OCI-LY3 (cell line): ENCODE measurements around the gene SLC25A44.
"Not testable (repeated sequence)": the region's sequence is repeated elsewhere in the genome, so short reads cannot be mapped to it uniquely, and the experiment has no call there.

Source experiments
- H2AFZ ChIP-seq: fragments of 200-600, 300-600 bp; shearing (Covaris generic); 2 replicates; pipeline ENCODE4 v1.6.0; 2014; ENCODE audit warnings: antibody characterized with exemption, low read depth, low read length
- H3K27ac ChIP-seq: fragments of 200-600, 300-600 bp; sonication (generic); 2 replicates; pipeline ENCODE4 v1.5.1; 2014; ENCODE audit warnings: mild to moderate bottlenecking, low read length, moderate library complexity, mixed read lengths
- H3K27me3 ChIP-seq: fragments of 200-600, 300-600 bp; sonication (generic); 2 replicates; pipeline ENCODE4 v1.6.1; 2014; ENCODE audit warnings: low read depth, low read length, mixed read lengths
- H3K36me3 ChIP-seq: fragments of 200-600, 300-600 bp; sonication (generic); replicated peaks from 2 replicates; pipeline ENCODE3; 2014; ENCODE audit warnings: low read depth, low read length, mixed read lengths
- H3K4me1 ChIP-seq: fragments of 300-600, 200-600 bp; sonication (generic); 2 replicates; pipeline ENCODE4 v1.6.1; 2014; ENCODE audit warnings: low read length, mixed read lengths
- H3K4me2 ChIP-seq: fragments of 200-600, 300-600 bp; sonication (generic); 2 replicates; pipeline ENCODE4 v1.6.1; 2014; ENCODE audit warnings: low read length, mixed read lengths
- H3K4me3 ChIP-seq: fragments of 300-600, 200-600 bp; sonication (generic); 2 replicates; pipeline ENCODE4 v1.5.1; 2014; ENCODE audit warnings: antibody characterized with exemption, mild to moderate bottlenecking, low read length, moderate library complexity
- H3K79me2 ChIP-seq: fragments of 300-600, 200-600 bp; shearing (Covaris generic); 2 replicates; pipeline ENCODE4 v1.6.1; 2014; ENCODE audit warnings: mild to moderate bottlenecking, low read length, mixed read lengths
- H3K9ac ChIP-seq: fragments of 300-600, 200-600 bp; shearing (Covaris generic); 2 replicates; pipeline ENCODE4 v1.6.0; 2014; ENCODE audit warnings: mild to moderate bottlenecking, low read length, moderate library complexity
- H3K9me3 ChIP-seq: fragments of 200-600, 300-600 bp; shearing (Covaris generic); 2 replicates; pipeline ENCODE4 v1.6.1; 2014; ENCODE audit warnings: low read length, mixed read lengths; ENCODE audit not compliant: insufficient read depth
- H4K20me1 ChIP-seq: fragments of 200-600, 300-600 bp; sonication (generic); 2 replicates; pipeline ENCODE4 v1.6.1; 2016; ENCODE audit warnings: low read length, mixed read lengths; ENCODE audit not compliant: insufficient read depth
- CTCF ChIP-seq: fragments of 200-600, 300-600 bp; sonication (generic); IDR thresholded peaks from 2 replicates; pipeline ENCODE4 v1.5.1; 2014; ENCODE audit warnings: antibody characterized with exemption, low read length, low read depth
- EZH2phosphoT487 ChIP-seq: fragments of 200-600 bp; shearing (Covaris generic); IDR thresholded peaks from 2 replicates; pipeline ENCODE4 v1.6.1; 2018; ENCODE audit warnings: antibody characterized with exemption, mixed run types, low read depth

Gene SLC25A44

GRCh38 chr1:156190265-156190664, 3.6 kb upstream of the SLC25A44 start:
- H3K4me1 ChIP-seq, result peaks cover 12% of the 10 kb centered on the region
- H3K9me3 ChIP-seq, H3K4me2 ChIP-seq, H4K20me1 ChIP-seq, H3K36me3 ChIP-seq, H3K27me3 ChIP-seq, H3K4me3 ChIP-seq, H3K9ac ChIP-seq, H3K27ac ChIP-seq, H2AFZ ChIP-seq: not testable (repeated sequence)
- H3K79me2 ChIP-seq, result peaks cover 15% of the 10 kb centered on the region

- Histone ChIP-seq H3K9me3 (peaks cover 6% of the 10 kb centered on the region; the same call in 1 of the 2 replicates), H3K79me2 (peaks cover 26% of the 10 kb centered on the region), H3K4me2 (no peak overlapping the region), H3K4me3 (no peak overlapping the region), H3K4me1 (peaks cover 17% of the 10 kb centered on the region), H3K36me3 (peaks cover 4% of the 10 kb centered on the region), H3K27me3 (no peaks in the 10 kb centered on the region), H4K20me1 (no peaks in the 10 kb centered on the region), H2AFZ (no peak overlapping the region), H3K9ac (no peak overlapping the region), H3K27ac (no peak overlapping the region)
- no peak for TF ChIP-seq CTCF
- TF ChIP-seq EZH2phosphoT487, result no peak
Observed at GRCh38 chr1:156191292-156191964, 2.5 kb upstream of the SLC25A44 start.

- Histone ChIP-seq H3K79me2 (peaks cover 40% of the 10 kb centered on the region), H3K9ac (peak overlapping the region; percentile 75), H3K36me3 (peaks cover 4% of the 10 kb centered on the region), H3K4me1 (peaks cover 17% of the 10 kb centered on the region), H3K27ac (peak overlapping the region; percentile 56), H4K20me1 (no peaks in the 10 kb centered on the region), H3K9me3 (peaks cover 6% of the 10 kb centered on the region; the same call in 1 of the 2 replicates), H3K4me3 (peak overlapping the region; percentile 90), H3K4me2 (peak overlapping the region; percentile 93), H2AFZ (peak overlapping the region; percentile 35; the same call in 1 of the 2 replicates), H3K27me3 (no peaks in the 10 kb centered on the region)
- TF ChIP-seq CTCF (no peak), EZH2phosphoT487 (no peak)
Observed at GRCh38 chr1:156193208-156193487, 756 bp upstream of the SLC25A44 start.

GRCh38 chr1:156194300-156194652, 372 bp downstream of the SLC25A44 start:
- H2AFZ ChIP-seq, result no peak overlapping the region; the same call in 1 of the 2 replicates
- H3K4me1 ChIP-seq, result peaks cover 17% of the 10 kb centered on the region
- H3K4me3 ChIP-seq, result peak overlapping the region; percentile 90
- no peaks in the 10 kb centered on the region for H4K20me1 ChIP-seq
- H3K27ac ChIP-seq, result no peak overlapping the region
- H3K9ac ChIP-seq, result peak overlapping the region; percentile 73
- H3K36me3 ChIP-seq, result peaks cover 4% of the 10 kb centered on the region
- H3K27me3 ChIP-seq, result no peaks in the 10 kb centered on the region
- H3K9me3 ChIP-seq, result peaks cover under 1% of the 10 kb centered on the region; the same call in 1 of the 2 replicates
- TF ChIP-seq EZH2phosphoT487 (no peak), CTCF (no peak)
- peak overlapping the region; percentile 99 for H3K4me2 ChIP-seq
- H3K79me2 ChIP-seq, result peaks cover 40% of the 10 kb centered on the region
